IMR-90 (cell line): Measurements from ENCODE around the gene CFAP58.

Experiments used
- CHD1 ChIP-seq: IDR thresholded peaks from 2 replicates; pipeline ENCODE4 v1.6.1; 2012; ENCODE audit warnings: low read depth, low read length, improper control_type of control experiment
- ELK1 ChIP-seq: fragments of 150-350 bp; IDR thresholded peaks from 2 replicates; pipeline ENCODE4 v1.6.1; 2016; ENCODE audit warnings: low read depth, mild to moderate bottlenecking, low read length, moderate library complexity, borderline replicate concordance
- FOS ChIP-seq: fragments of 150-350 bp; IDR thresholded peaks from 2 replicates; pipeline ENCODE4 v1.6.1; 2016; ENCODE audit warnings: low read depth, low read length
- MXI1 ChIP-seq: IDR thresholded peaks from 2 replicates; pipeline ENCODE4 v1.6.1; 2012; ENCODE audit warnings: low read depth, mild to moderate bottlenecking, low read length, moderate library complexity, borderline replicate concordance
- POLR2A ChIP-seq: IDR thresholded peaks from 2 replicates; pipeline ENCODE4 v1.6.1; 2012; ENCODE audit warnings: mild to moderate bottlenecking, low read depth, low read length
- RAD21 ChIP-seq: IDR thresholded peaks from 2 replicates; pipeline ENCODE4 v1.6.1; 2012; ENCODE audit warnings: low read length, improper control_type of control experiment
- TF ChIP-seq, protein P1 (sequence below): conservative IDR thresholded peaks from 2 replicates; pipeline ENCODE4 v1.5.1; 2012; ENCODE audit warnings: mild to moderate bottlenecking, low read depth, low read length, improper control_type of control experiment

DNA sequence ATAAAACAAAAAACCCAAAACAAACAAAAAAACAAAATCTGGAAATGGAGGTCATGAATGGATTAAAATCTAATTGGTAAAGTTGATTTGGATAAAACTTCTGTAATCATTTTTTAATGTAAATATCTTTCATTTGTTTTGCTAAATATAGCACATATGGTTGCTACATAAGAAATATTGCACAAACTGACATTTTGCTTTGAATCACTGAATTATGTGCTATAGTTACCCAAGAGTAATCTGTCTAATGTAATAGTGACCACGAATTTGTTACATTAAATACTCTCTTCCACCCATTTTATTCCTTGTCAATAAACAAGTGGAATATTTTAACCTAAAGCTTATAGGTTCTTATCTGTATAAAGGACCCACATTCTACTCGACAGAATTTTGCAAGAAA, 6.2 kb downstream of the CFAP58 start:
- TF ChIP-seq POLR2A, result no peak
- TF ChIP-seq RAD21, result no peak
- no peak for TF ChIP-seq CHD1
- TF ChIP-seq, protein P1, sequence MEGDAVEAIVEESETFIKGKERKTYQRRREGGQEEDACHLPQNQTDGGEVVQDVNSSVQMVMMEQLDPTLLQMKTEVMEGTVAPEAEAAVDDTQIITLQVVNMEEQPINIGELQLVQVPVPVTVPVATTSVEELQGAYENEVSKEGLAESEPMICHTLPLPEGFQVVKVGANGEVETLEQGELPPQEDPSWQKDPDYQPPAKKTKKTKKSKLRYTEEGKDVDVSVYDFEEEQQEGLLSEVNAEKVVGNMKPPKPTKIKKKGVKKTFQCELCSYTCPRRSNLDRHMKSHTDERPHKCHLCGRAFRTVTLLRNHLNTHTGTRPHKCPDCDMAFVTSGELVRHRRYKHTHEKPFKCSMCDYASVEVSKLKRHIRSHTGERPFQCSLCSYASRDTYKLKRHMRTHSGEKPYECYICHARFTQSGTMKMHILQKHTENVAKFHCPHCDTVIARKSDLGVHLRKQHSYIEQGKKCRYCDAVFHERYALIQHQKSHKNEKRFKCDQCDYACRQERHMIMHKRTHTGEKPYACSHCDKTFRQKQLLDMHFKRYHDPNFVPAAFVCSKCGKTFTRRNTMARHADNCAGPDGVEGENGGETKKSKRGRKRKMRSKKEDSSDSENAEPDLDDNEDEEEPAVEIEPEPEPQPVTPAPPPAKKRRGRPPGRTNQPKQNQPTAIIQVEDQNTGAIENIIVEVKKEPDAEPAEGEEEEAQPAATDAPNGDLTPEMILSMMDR, result no peak
- TF ChIP-seq FOS, result no peak
- TF ChIP-seq ELK1, result no peak
- no peak for TF ChIP-seq MXI1
